HepG2 (cell line): Measurements from ENCODE around the gene PEMT. TPM values are rescaled to one million over a fixed set of nuclear protein-coding genes. Genes with fewer than 3 reads are reported as not detected.
A peak's percentile ranks its signal among the peaks of the same experiment; 100 is the strongest.

Experiments
- ARNT ChIP-seq: fragments of 450-650 bp; IDR thresholded peaks from 2 replicates; pipeline ENCODE4 v1.6.1; 2017
- GABPB1 ChIP-seq: IDR thresholded peaks from 2 replicates; pipeline ENCODE4 v1.6.1; 2016; ENCODE audit warnings: mild to moderate bottlenecking, missing genetic modification reagents, moderate library complexity, missing compliant biosample characterization
- HMG20B ChIP-seq: conservative IDR thresholded peaks from 2 replicates; pipeline ENCODE4 v1.6.1; 2016; ENCODE audit warnings: missing genetic modification reagents, missing compliant biosample characterization
- HNF4G ChIP-seq, 2 experiments: sonication (generic) in 1 of 2; formaldehyde crosslinking in 1 of 2; IDR thresholded peaks; 2 replicates each; pipeline versions ENCODE4 v1.4.0 to v1.6.1; 2011 to 2020; ENCODE audit warnings: borderline replicate concordance in 2 of 2, low read depth in 2 of 2, mild to moderate bottlenecking in 2 of 2, low read length in 1 of 2, missing genetic modification reagents in 1 of 2, moderate library complexity in 1 of 2
- NFYB ChIP-seq: sonication (generic); formaldehyde crosslinking; IDR thresholded peaks from 2 replicates; pipeline ENCODE4 v1.4.0; 2020; ENCODE audit warnings: missing genetic modification reagents
- PHF21A ChIP-seq: sonication (generic); formaldehyde crosslinking; IDR thresholded peaks from 2 replicates; pipeline ENCODE4 v1.5.0; 2020; ENCODE audit warnings: mild to moderate bottlenecking, missing genetic modification reagents
- PPARG ChIP-seq: conservative IDR thresholded peaks from 2 replicates; pipeline ENCODE4 v1.6.1; 2016; ENCODE audit warnings: missing biosample characterization, missing genetic modification reagents
- RBAK ChIP-seq: sonication (generic); formaldehyde crosslinking; IDR thresholded peaks from 2 replicates; pipeline ENCODE4 v1.5.1; 2020; ENCODE audit warnings: mild to moderate bottlenecking, missing genetic modification reagents
- SMAD9 ChIP-seq: sonication (generic); formaldehyde crosslinking; IDR thresholded peaks from 2 replicates; pipeline ENCODE4 v1.5.1; 2020; ENCODE audit warnings: mild to moderate bottlenecking, missing genetic modification reagents
- ZBTB8A ChIP-seq: sonication (generic); formaldehyde crosslinking; IDR thresholded peaks from 2 replicates; pipeline ENCODE4 v1.4.0; 2020; ENCODE audit warnings: mild to moderate bottlenecking, low read depth, missing genetic modification reagents, borderline replicate concordance
- ZNF205 ChIP-seq: IDR thresholded peaks from 2 replicates; pipeline ENCODE4 v1.6.1; 2018; ENCODE audit warnings: missing biosample characterization, missing genetic modification reagents
- ZNF335 ChIP-seq: sonication (generic); formaldehyde crosslinking; IDR thresholded peaks from 2 replicates; pipeline ENCODE4 v1.4.0; 2020; ENCODE audit warnings: missing genetic modification reagents
- ZNF441 ChIP-seq: sonication (generic); formaldehyde crosslinking; IDR thresholded peaks from 2 replicates; pipeline ENCODE4 v1.7.0; 2021; ENCODE audit warnings: missing genetic modification reagents, borderline replicate concordance
- ZNF678 ChIP-seq: sonication (generic); formaldehyde crosslinking; IDR thresholded peaks from 2 replicates; pipeline ENCODE4 v1.4.0; 2020; ENCODE audit warnings: mild to moderate bottlenecking, missing genetic modification reagents
- ZNF713 ChIP-seq: sonication (generic); formaldehyde crosslinking; IDR thresholded peaks from 2 replicates; pipeline ENCODE4 v1.4.0; 2020; ENCODE audit warnings: mild to moderate bottlenecking, missing genetic modification reagents
- ZSCAN21 ChIP-seq: sonication (generic); formaldehyde crosslinking; IDR thresholded peaks from 2 replicates; pipeline ENCODE4 v1.8.0; 2022; ENCODE audit warnings: mild to moderate bottlenecking, missing genetic modification reagents, moderate library complexity, borderline replicate concordance
- polyA plus RNA-seq, 8 experiments: library from polyadenylated mRNA; depleted of rRNA in 3 of 8; stranded (reverse) in 7 of 8; unstranded in 1 of 8; fragments of >200 nt; fragmentation: Illumina TruSeq in 4 of 8; extraction: Trizol in 4 of 8; gene quantifications; 2 replicates each; pipeline versions ENCODE4 v1.2.1 to v1.2.3, GENCODE V29; 2011 to 2016; ENCODE audit warnings: low read depth in 4 of 8, missing spikeins in 1 of 8, mixed read lengths in 1 of 8; ENCODE audit not compliant: insufficient read depth in 1 of 8
- total RNA-seq, 5 experiments: library from RNA; depleted of rRNA; stranded (reverse); fragments of >200 nt; fragmentation: Illumina TruSeq; extraction: Trizol; gene quantifications; 2 replicates each; pipeline ENCODE4 v1.2.3, GENCODE V29; 2016; ENCODE audit warnings: low read depth in 1 of 5
- TF ChIP-seq, protein P1 (sequence below): sonication (generic); formaldehyde crosslinking; conservative IDR thresholded peaks from 2 replicates; pipeline ENCODE4 v1.4.0; 2020; ENCODE audit warnings: mild to moderate bottlenecking, missing genetic modification reagents, moderate library complexity
- TF ChIP-seq, protein P2 (sequence below): sonication (generic); formaldehyde crosslinking; IDR thresholded peaks from 2 replicates; pipeline ENCODE4 v1.4.0; 2020; ENCODE audit warnings: missing genetic modification reagents
- TF ChIP-seq, protein P3 (sequence below): sonication (generic); formaldehyde crosslinking; IDR thresholded peaks from 2 replicates; pipeline ENCODE4 v1.8.1; 2023; ENCODE audit warnings: missing genetic modification reagents, mild to moderate bottlenecking, borderline replicate concordance
- TF ChIP-seq, protein P4 (sequence below), 2 experiments: sonication (generic) in 1 of 2; formaldehyde crosslinking in 1 of 2; IDR thresholded peaks; 2 replicates each; pipeline versions ENCODE4 v1.4.0 to v1.6.1; 2018 to 2020; ENCODE audit warnings: missing genetic modification reagents in 2 of 2, borderline replicate concordance in 1 of 2, low read depth in 1 of 2, mild to moderate bottlenecking in 1 of 2, missing biosample characterization in 1 of 2

PEMT gene
- total and polyA plus RNA-seq, 2 of the 13 experiments (the other 11 are each of a cell fraction or from before 2014, with no cell fraction given) = 31.7 to 43.6 TPM

DNA sequence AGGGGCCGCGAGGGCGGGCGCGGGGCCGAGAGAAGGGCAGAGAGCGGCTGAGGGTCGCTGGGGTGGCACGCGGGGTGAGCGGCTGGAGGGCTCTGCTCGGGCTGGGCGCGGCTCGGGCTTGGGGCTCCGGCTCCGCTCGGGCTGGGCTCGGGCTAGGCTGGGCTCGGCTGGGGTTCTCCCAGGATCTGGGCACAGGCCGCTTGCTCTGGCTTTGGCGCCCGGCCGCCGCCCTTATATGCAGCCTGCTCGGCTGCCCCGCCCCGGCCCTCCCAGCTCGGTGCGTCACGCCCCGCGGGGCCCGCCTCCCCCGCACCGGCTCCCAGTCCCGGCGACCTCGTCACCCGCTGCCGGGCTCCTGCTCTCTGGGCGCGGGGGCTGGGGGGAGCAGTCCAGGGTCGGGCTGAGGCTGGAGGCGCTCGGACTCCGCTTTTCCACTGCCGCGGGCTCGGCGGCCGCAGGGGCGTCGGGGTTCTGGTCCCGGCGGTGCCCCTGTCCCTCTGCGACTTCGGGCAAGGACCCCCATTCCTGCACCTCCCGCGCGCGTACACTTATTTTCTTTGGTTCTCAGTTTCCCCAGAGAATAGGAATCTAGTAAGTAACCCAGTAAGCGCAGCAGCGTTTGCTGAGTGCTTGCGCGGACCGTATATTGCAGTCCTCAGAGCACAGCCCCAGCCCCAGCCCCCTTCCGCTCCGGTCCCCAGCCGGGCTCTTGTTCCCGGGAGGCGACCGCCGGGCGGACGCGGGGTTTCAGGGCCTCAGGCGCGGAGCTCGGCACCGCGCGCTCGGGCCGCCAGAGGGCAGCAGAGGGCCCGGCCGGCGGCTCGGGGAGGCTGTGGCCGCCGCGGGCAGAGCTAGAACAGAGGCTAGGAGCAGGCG, 95.1 kb downstream of the PEMT start, which contains the start of gene RASD1 (continued):
- TF ChIP-seq PHF21A (CRISPR knock-in tag) = peak; percentile 6; the same call in 1 of the 2 replicates
- 0 out of 2 replicates have a peak, but pooled peaks have one; percentile 51 for TF ChIP-seq ZNF678 (CRISPR knock-in tag)
- TF ChIP-seq, protein P1, sequence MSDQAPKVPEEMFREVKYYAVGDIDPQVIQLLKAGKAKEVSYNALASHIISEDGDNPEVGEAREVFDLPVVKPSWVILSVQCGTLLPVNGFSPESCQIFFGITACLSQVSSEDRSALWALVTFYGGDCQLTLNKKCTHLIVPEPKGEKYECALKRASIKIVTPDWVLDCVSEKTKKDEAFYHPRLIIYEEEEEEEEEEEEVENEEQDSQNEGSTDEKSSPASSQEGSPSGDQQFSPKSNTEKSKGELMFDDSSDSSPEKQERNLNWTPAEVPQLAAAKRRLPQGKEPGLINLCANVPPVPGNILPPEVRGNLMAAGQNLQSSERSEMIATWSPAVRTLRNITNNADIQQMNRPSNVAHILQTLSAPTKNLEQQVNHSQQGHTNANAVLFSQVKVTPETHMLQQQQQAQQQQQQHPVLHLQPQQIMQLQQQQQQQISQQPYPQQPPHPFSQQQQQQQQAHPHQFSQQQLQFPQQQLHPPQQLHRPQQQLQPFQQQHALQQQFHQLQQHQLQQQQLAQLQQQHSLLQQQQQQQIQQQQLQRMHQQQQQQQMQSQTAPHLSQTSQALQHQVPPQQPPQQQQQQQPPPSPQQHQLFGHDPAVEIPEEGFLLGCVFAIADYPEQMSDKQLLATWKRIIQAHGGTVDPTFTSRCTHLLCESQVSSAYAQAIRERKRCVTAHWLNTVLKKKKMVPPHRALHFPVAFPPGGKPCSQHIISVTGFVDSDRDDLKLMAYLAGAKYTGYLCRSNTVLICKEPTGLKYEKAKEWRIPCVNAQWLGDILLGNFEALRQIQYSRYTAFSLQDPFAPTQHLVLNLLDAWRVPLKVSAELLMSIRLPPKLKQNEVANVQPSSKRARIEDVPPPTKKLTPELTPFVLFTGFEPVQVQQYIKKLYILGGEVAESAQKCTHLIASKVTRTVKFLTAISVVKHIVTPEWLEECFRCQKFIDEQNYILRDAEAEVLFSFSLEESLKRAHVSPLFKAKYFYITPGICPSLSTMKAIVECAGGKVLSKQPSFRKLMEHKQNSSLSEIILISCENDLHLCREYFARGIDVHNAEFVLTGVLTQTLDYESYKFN (CRISPR knock-in tag) = peak; percentile 57
- peak; percentile 16; the same call in 1 of the 2 replicates for TF ChIP-seq PPARG
- TF ChIP-seq ZNF713 = no peak
- TF ChIP-seq ARNT = no peak
- TF ChIP-seq ZNF441 = 0 out of 2 replicates have a peak, but pooled peaks have one; percentile 45
- no peak for TF ChIP-seq HMG20B (CRISPR knock-in tag)
- no peak for TF ChIP-seq ZNF335 (CRISPR knock-in tag)
- TF ChIP-seq RBAK (CRISPR knock-in tag) = no peak
- TF ChIP-seq, protein P2, sequence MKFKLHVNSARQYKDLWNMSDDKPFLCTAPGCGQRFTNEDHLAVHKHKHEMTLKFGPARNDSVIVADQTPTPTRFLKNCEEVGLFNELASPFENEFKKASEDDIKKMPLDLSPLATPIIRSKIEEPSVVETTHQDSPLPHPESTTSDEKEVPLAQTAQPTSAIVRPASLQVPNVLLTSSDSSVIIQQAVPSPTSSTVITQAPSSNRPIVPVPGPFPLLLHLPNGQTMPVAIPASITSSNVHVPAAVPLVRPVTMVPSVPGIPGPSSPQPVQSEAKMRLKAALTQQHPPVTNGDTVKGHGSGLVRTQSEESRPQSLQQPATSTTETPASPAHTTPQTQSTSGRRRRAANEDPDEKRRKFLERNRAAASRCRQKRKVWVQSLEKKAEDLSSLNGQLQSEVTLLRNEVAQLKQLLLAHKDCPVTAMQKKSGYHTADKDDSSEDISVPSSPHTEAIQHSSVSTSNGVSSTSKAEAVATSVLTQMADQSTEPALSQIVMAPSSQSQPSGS (CRISPR knock-in tag) = 0 out of 2 replicates have a peak, but pooled peaks have one; percentile 21
- TF ChIP-seq SMAD9 = no peak
- TF ChIP-seq ZNF205 (CRISPR knock-in tag) = no peak
- TF ChIP-seq, protein P3, sequence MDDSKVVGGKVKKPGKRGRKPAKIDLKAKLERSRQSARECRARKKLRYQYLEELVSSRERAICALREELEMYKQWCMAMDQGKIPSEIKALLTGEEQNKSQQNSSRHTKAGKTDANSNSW (CRISPR knock-in tag) = 0 out of 2 replicates have a peak, but pooled peaks have one; percentile 59
- peak; percentile 47; the same call in 1 of the 2 replicates for TF ChIP-seq ZSCAN21
- no peak for TF ChIP-seq ZBTB8A (CRISPR knock-in tag)
- TF ChIP-seq NFYB (CRISPR knock-in tag) = no peak
- peak; percentile 40; the same call in 1 of the 2 replicates for TF ChIP-seq GABPB1 (CRISPR knock-in tag)
- TF ChIP-seq, protein P4, sequence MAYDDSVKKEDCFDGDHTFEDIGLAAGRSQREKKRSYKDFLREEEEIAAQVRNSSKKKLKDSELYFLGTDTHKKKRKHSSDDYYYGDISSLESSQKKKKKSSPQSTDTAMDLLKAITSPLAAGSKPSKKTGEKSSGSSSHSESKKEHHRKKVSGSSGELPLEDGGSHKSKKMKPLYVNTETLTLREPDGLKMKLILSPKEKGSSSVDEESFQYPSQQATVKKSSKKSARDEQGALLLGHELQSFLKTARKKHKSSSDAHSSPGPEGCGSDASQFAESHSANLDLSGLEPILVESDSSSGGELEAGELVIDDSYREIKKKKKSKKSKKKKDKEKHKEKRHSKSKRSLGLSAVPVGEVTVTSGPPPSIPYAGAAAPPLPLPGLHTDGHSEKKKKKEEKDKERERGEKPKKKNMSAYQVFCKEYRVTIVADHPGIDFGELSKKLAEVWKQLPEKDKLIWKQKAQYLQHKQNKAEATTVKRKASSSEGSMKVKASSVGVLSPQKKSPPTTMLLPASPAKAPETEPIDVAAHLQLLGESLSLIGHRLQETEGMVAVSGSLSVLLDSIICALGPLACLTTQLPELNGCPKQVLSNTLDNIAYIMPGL (CRISPR knock-in tag; IDR thresholded peaks at IDR 0.05; ENCODE audit: borderline replicate concordance in 1 of 2, low read depth in 1 of 2) = peak in 1 of 2 experiments; percentile 82; a peak in 2 of 4 replicates
- TF ChIP-seq HNF4G (IDR thresholded peaks at IDR 0.05; ENCODE audit: borderline replicate concordance, low read depth, low read length) = no peak
- 0 out of 2 replicates have a peak, but pooled peaks have one; percentile 34 for TF ChIP-seq HNF4G (CRISPR knock-in tag; IDR thresholded peaks at IDR 0.05; ENCODE audit: borderline replicate concordance, low read depth)
